ENCODE data around the gene SUV39H2. TPM values are rescaled to one million over a fixed set of nuclear protein-coding genes. Genes with fewer than 3 reads are reported as not detected.

The SUV39H2 gene
- total and polyA plus RNA-seq, 10 of the 15 experiments (the other 5 are each of a cell fraction or from before 2014, with no cell fraction given) = 24.3 to 41.1 (median 30.0) TPM

- TF ChIP-seq BACH1 (IDR thresholded peaks at IDR 0.05; ENCODE audit: borderline replicate concordance) (0 out of 2 replicates have a peak, but pooled peaks have one; percentile 34), YBX1 (IDR thresholded peaks at IDR 0.05) (no peak), MAX (IDR thresholded peaks at IDR 0.05; ENCODE audit: low read depth, low read length) (no peak), WRNIP1 (IDR thresholded peaks at IDR 0.05; ENCODE audit: borderline replicate concordance, low read depth, low read length) (no peak), RCOR1 (conservative IDR thresholded peaks at IDR 0.05; ENCODE audit: low read depth, low read length) (no peak), NBN (IDR thresholded peaks at IDR 0.05) (peak; percentile 82; the same call in 1 of the 2 replicates), POU2F2 (IDR thresholded peaks at IDR 0.05; ENCODE audit: borderline replicate concordance, low read depth, low read length) (0 out of 3 replicates have a peak, but pooled peaks have one; percentile 49), POLR2AphosphoS2 (IDR thresholded peaks at IDR 0.05; ENCODE audit: low read depth, low read length) (no peak), SREBF1 (IDR thresholded peaks at IDR 0.05; ENCODE audit: low read length) (no peak), CBX3 (IDR thresholded peaks at IDR 0.05; ENCODE audit: borderline replicate concordance, low read depth) (no peak), CEBPZ (IDR thresholded peaks at IDR 0.05; ENCODE audit: low read depth, low read length) (no peak), RELA (IDR thresholded peaks at IDR 0.05; ENCODE audit: borderline replicate concordance, partially characterized antibody) (no peak), JUND (IDR thresholded peaks at IDR 0.05; ENCODE audit: low read depth, low read length) (no peak), FOXM1 (IDR thresholded peaks at IDR 0.05; ENCODE audit: low read depth, low read length) (peak; percentile 55; the same call in 1 of the 2 replicates), CHD2 (IDR thresholded peaks at IDR 0.05; ENCODE audit: borderline replicate concordance, low read depth, low read length) (no peak), REST (IDR thresholded peaks at IDR 0.05; ENCODE audit: low read depth, low read length) (no peak), E2F8 (IDR thresholded peaks at IDR 0.05; ENCODE audit: low read depth, partially characterized antibody) (no peak)
These were observed 48.2 kb downstream of the SUV39H2 start (continued) for GRCh38 chr10:14926722-14927416.

Data from GM12878 (cell line).